ENCODE measurements around the gene SERHL2. TPM values are rescaled to one million over a fixed set of nuclear protein-coding genes. Genes with fewer than 3 reads are reported as not detected.

The SERHL2 gene
- polyA plus RNA-seq, 3 donors = 0.20 to 0.60 (median 0.24) TPM

DNA sequence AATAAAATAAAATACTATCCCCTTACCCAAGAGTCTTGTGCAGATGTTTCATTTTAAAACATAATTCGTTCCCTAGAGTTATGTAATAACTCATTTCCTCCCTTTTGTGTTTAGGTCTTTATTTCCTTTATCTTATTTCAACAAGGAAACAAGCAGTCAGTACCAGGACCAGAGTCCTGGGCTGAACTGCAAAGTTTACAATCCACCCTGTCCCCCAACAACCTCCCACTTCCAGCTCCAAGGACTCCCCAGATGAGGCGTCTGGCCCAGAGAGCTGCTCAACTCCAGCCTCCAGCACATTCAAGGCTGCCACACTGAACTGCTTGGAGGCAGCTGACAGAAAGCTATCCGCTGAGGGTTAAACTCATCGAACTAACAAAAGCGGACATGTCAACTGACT, 56.4 kb downstream of the SERHL2 start:
- Mint-ChIP-seq H3K4me1 (peaks cover 52% of the 10 kb centered on the region), H3K27me3 (ENCODE audit: low read depth in 3 of 3) (peaks cover 0 to 3% (median 0%) of the 10 kb centered on the region in 3 donors), H3K4me3 (peak overlapping the region; percentile 66 to 83), H3K9me3 (no peaks in the 10 kb centered on the region), H3K36me3 (peaks cover 38 to 66% of the 10 kb centered on the region in 2 donors), H3K27ac (peak overlapping the region; percentile 82 to 93 (median 89))
- Histone ChIP-seq H3K36me3 (replicated peaks in 1 of 2; ENCODE audit: control insufficient read depth in 1 of 2, insufficient read depth in 2 of 2, low read length in 2 of 2) (peaks cover 21 to 51% of the 10 kb centered on the region in 2 donors), H3K4me1 (ENCODE audit: control insufficient read depth in 1 of 2, insufficient read depth in 2 of 2, low read length in 2 of 2) (peaks cover 40 to 50% of the 10 kb centered on the region in 2 donors), H3K27ac (ENCODE audit: low read depth in 1 of 2, low read length in 2 of 2) (peak overlapping the region; percentile 71 to 78), H4K20me1 (ENCODE audit: insufficient read depth, low read length) (peaks cover 85% of the 10 kb centered on the region), H3K9me3 (replicated peaks in 1 of 2; ENCODE audit: control insufficient read depth in 1 of 2, insufficient read depth in 1 of 2, low read length in 2 of 2) (peaks cover 0 to 4% of the 10 kb centered on the region in 2 donors), H3K27me3 (ENCODE audit: control insufficient read depth in 2 of 2, insufficient read depth in 2 of 2, low read length in 2 of 2) (no peaks in the 10 kb centered on the region), H3K79me2 (ENCODE audit: insufficient read depth, low read length) (peaks cover 93% of the 10 kb centered on the region), H3K4me2 (replicated peaks; ENCODE audit: extremely low read depth, low read length, poor library complexity, severe bottlenecking) (peak overlapping the region; percentile 53), H2AFZ (ENCODE audit: insufficient read depth, low read depth, low read length, poor library complexity, severe bottlenecking) (no peak overlapping the region), H3K9ac (ENCODE audit: insufficient read depth, low read length, poor library complexity, severe bottlenecking) (peak overlapping the region; percentile 42), H3K4me3 (replicated peaks in 1 of 3; ENCODE audit: low read depth in 2 of 3, low read length in 3 of 3) (peak overlapping the region in 1 of 3 experiments; percentile 50)
- WGBS (ENCODE audit: insufficient coverage) = 32% methylated on average over 5 of the region's 5 CpGs
- peak in 2 of 3 donors; percentile 3 to 11 for DNase-seq
- TF ChIP-seq, protein P1, sequence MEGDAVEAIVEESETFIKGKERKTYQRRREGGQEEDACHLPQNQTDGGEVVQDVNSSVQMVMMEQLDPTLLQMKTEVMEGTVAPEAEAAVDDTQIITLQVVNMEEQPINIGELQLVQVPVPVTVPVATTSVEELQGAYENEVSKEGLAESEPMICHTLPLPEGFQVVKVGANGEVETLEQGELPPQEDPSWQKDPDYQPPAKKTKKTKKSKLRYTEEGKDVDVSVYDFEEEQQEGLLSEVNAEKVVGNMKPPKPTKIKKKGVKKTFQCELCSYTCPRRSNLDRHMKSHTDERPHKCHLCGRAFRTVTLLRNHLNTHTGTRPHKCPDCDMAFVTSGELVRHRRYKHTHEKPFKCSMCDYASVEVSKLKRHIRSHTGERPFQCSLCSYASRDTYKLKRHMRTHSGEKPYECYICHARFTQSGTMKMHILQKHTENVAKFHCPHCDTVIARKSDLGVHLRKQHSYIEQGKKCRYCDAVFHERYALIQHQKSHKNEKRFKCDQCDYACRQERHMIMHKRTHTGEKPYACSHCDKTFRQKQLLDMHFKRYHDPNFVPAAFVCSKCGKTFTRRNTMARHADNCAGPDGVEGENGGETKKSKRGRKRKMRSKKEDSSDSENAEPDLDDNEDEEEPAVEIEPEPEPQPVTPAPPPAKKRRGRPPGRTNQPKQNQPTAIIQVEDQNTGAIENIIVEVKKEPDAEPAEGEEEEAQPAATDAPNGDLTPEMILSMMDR (IDR thresholded peaks at IDR 0.05) = no peak
- intact Hi-C loops (cut with micrococcal nuclease) = loop anchor here in 1 of 2 donors (10.0 kb wide), 1 partner anchor 985 kb away; the partner anchor contains the start of genes DESI1 and XRCC6

DNA sequence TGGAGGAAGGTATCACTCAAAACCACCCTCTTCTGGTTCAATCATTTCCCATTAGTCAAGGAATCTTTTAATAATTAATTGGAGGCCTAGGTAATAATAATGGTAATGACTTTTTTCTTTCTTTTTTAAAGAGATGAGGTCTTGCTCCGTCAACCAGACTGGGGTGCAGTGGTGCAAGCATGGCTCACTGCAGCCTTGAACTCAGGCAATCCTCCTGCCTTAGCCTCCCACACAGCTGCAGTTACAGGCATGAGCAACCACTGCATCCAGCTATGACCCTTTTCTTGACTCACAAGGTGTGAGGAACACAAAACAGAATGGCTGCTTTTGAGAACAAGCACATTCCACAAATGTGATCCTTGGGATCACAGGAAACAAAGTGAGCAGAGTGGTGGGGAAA, 57.3 kb downstream of the SERHL2 start:
- peaks cover 48 to 56% of the 10 kb centered on the region in 2 donors for H3K4me1 ChIP-seq (ENCODE audit: control insufficient read depth in 1 of 2, insufficient read depth in 2 of 2, low read length in 2 of 2)
- Mint-ChIP-seq H3K36me3 (peaks cover 32 to 58% of the 10 kb centered on the region in 2 donors), H3K9me3 (no peaks in the 10 kb centered on the region), H3K4me1 (peaks cover 55% of the 10 kb centered on the region), H3K27ac (peak overlapping the region; percentile 82 to 93 (median 89)), H3K4me3 (no peak overlapping the region), H3K27me3 (ENCODE audit: low read depth in 3 of 3) (peaks cover 0 to 3% (median 0%) of the 10 kb centered on the region in 3 donors)
- no peak overlapping the region for H2AFZ ChIP-seq (ENCODE audit: insufficient read depth, low read depth, low read length, poor library complexity, severe bottlenecking)
- WGBS (ENCODE audit: insufficient coverage) = no CpG with 5 or more reads among the region's 1 CpG
- H3K79me2 ChIP-seq (ENCODE audit: insufficient read depth, low read length) = peaks cover 85% of the 10 kb centered on the region
- H3K27ac ChIP-seq (ENCODE audit: low read depth in 1 of 2, low read length in 2 of 2) = peak overlapping the region in 1 of 2 donors; percentile 71
- H3K4me2 ChIP-seq (replicated peaks; ENCODE audit: extremely low read depth, low read length, poor library complexity, severe bottlenecking) = no peak overlapping the region
- TF ChIP-seq, protein P1 (IDR thresholded peaks at IDR 0.05) = no peak
- H3K27me3 ChIP-seq (ENCODE audit: control insufficient read depth in 2 of 2, insufficient read depth in 2 of 2, low read length in 2 of 2) = no peaks in the 10 kb centered on the region
- H3K4me3 ChIP-seq (replicated peaks in 1 of 3; ENCODE audit: low read depth in 2 of 3, low read length in 3 of 3) = no peak overlapping the region
- intact Hi-C loops (cut with micrococcal nuclease) = loop anchor here in 1 of 2 donors (10.0 kb wide), 1 partner anchor 986 kb away; the partner anchor contains the start of genes DESI1 and XRCC6
- no peak overlapping the region for H3K9ac ChIP-seq (ENCODE audit: insufficient read depth, low read length, poor library complexity, severe bottlenecking)
- peaks cover 17 to 42% of the 10 kb centered on the region in 2 donors for H3K36me3 ChIP-seq (replicated peaks in 1 of 2; ENCODE audit: control insufficient read depth in 1 of 2, insufficient read depth in 2 of 2, low read length in 2 of 2)
- peaks cover 76% of the 10 kb centered on the region for H4K20me1 ChIP-seq (ENCODE audit: insufficient read depth, low read length)
- DNase-seq = no peak
- H3K9me3 ChIP-seq (replicated peaks in 1 of 2; ENCODE audit: control insufficient read depth in 1 of 2, insufficient read depth in 1 of 2, low read length in 2 of 2) = no peaks in the 10 kb centered on the region

All from CD14-positive monocyte (primary cell).